ENCODE measurements around the gene TGFBR3L.
A peak's percentile ranks its signal among the peaks of the same experiment; 100 is the strongest.

TGFBR3L gene

GRCh38 chr19:7914598-7915045 lies at the start of gene TGFBR3L:
TGFBR3L (plus strand) TSS chr19:7914830.
- DNase-seq (ENCODE audit: low spot score) (no peak), FAIRE-seq (no peak)

GRCh38 chr19:7865262-7865911 lies 49.2 kb upstream of the TGFBR3L start:
- no peak for DNase-seq (ENCODE audit: low spot score)
- FAIRE-seq, result no peak

GRCh38 chr19:7866399-7867091 lies 48.1 kb upstream of the TGFBR3L start:
- DNase-seq (ENCODE audit: low spot score) (no peak), FAIRE-seq (no peak)

GRCh38 chr19:7867092-7867844 lies 47.4 kb upstream of the TGFBR3L start:
- FAIRE-seq (no peak), DNase-seq (ENCODE audit: low spot score) (no peak)

- FAIRE-seq, result no peak
- no peak for DNase-seq (ENCODE audit: low spot score)
These were observed 46.3 kb upstream of the TGFBR3L start for GRCh38 chr19:7868326-7868670.

GRCh38 chr19:7868671-7869452 lies 45.8 kb upstream of the TGFBR3L start:
- DNase-seq (ENCODE audit: low spot score), result peak; percentile 86
- FAIRE-seq, result no peak

- FAIRE-seq (no peak), DNase-seq (ENCODE audit: low spot score) (peak; percentile 48)
These were observed 45.1 kb upstream of the TGFBR3L start for GRCh38 chr19:7869453-7869909.

- DNase-seq (ENCODE audit: low spot score) (peak; percentile 19), FAIRE-seq (no peak)
These were observed 44.6 kb upstream of the TGFBR3L start for GRCh38 chr19:7869910-7870511.

- no peak for FAIRE-seq
- peak; percentile 35 for DNase-seq (ENCODE audit: low spot score)
These were observed 43.8 kb upstream of the TGFBR3L start for GRCh38 chr19:7870571-7871436.

GRCh38 chr19:7871437-7872305 lies 43.0 kb upstream of the TGFBR3L start:
- FAIRE-seq (peak; percentile 30), DNase-seq (ENCODE audit: low spot score) (peak; percentile 79)

GRCh38 chr19:7872306-7873204 lies 42.1 kb upstream of the TGFBR3L start:
- DNase-seq (ENCODE audit: low spot score), result no peak
- FAIRE-seq, result no peak

GRCh38 chr19:7873304-7874075 lies 41.1 kb upstream of the TGFBR3L start:
- FAIRE-seq (no peak), DNase-seq (ENCODE audit: low spot score) (no peak)

GRCh38 chr19:7874076-7874896 lies 40.3 kb upstream of the TGFBR3L start, which contains the start of gene PRR36:
PRR36 (minus strand) TSS chr19:7874390; CDS start chr19:7873689, 701 bp downstream.
- FAIRE-seq, result no peak
- peak; percentile 42 for DNase-seq (ENCODE audit: low spot score)

- DNase-seq (ENCODE audit: low spot score) (no peak), FAIRE-seq (no peak)
These were observed 39.7 kb upstream of the TGFBR3L start for GRCh38 chr19:7874897-7875273.

GRCh38 chr19:7877249-7877836 lies 37.3 kb upstream of the TGFBR3L start:
- no peak for FAIRE-seq
- DNase-seq (ENCODE audit: low spot score), result no peak
